ENCODE data around the gene YDJC. TPM values are rescaled to one million over a fixed set of nuclear protein-coding genes. Genes with fewer than 3 reads are reported as not detected.
"Not testable (repeated sequence)": the region's sequence is repeated elsewhere in the genome, so short reads cannot be mapped to it uniquely, and the experiment has no call there.

YDJC gene
- total RNA-seq, 5 donors from 2014 or later (not counting 1 experiment from before 2014, with no cell fraction given): 28.3 to 69.2 (median 62.2) TPM

DNA sequence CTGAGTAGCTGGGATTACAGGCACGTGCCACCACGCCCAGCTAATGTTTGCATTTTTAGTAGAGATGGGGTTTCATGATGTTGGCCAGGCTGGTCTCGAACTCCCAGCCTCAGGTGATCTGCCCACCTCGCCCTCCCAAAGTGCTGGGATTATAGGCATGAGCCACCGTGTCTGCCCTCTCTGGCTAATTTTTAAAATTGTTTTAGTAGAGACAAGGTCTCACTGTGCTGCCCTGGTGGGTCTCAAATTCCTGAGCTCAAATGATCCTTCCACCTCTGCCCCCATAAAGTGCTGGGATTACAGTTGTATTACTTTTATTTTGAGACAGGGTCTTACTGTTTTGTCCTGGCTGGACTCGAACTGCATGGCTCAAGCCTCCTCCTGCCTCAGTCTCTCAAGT, 15.7 kb upstream of the YDJC start:
- peaks cover 21% of the 10 kb centered on the region for H3K36me3 Mint-ChIP-seq
- H3K27me3 Mint-ChIP-seq; H3K4me3 Mint-ChIP-seq; H3K27ac ChIP-seq (ENCODE audit: low read length); H3K27ac Mint-ChIP-seq; POLR2A ChIA-PET; DNase-seq; H3K27me3 ChIP-seq (replicated peaks in 1 of 2; ENCODE audit: control insufficient read depth in 2 of 2, extremely low read depth in 1 of 2, insufficient read depth in 2 of 2, low read length in 1 of 2); H3K9me3 ChIP-seq; H3K9me3 Mint-ChIP-seq; H3K4me3 ChIP-seq (ENCODE audit: control insufficient read depth in 1 of 2, extremely low read depth in 1 of 2, low read length in 1 of 2); ATAC-seq (replicated peaks in 1 of 4): not testable (repeated sequence)
- peaks cover 7 to 37% of the 10 kb centered on the region in 2 experiments for H3K4me1 ChIP-seq (ENCODE audit: control insufficient read depth in 1 of 2, extremely low read depth in 1 of 2, insufficient read depth in 2 of 2, low read length in 2 of 2)
- 100% methylated on average over 2 of the region's 6 CpGs for WGBS (ENCODE audit: insufficient coverage)
- CTCF ChIA-PET: interaction anchor here (0.7 to 5.3 kb wide), 4 partner anchors 13 to 643 kb away, joined by 3 to 37 read pairs (median 5); partner anchors contain the start of genes CCDC116 (in 1 of the 2), THAP7 (in 1 of the 2) and YDJC (in 1 of the 2)
- peaks cover 0 to 16% of the 10 kb centered on the region in 2 donors for H3K36me3 ChIP-seq (ENCODE audit: control insufficient read depth in 2 of 2, extremely low read depth in 1 of 2, insufficient read depth in 1 of 2, low read length in 1 of 2)
- H3K4me1 Mint-ChIP-seq: peaks cover 31 to 35% (median 33%) of the 10 kb centered on the region in 3 donors

DNA sequence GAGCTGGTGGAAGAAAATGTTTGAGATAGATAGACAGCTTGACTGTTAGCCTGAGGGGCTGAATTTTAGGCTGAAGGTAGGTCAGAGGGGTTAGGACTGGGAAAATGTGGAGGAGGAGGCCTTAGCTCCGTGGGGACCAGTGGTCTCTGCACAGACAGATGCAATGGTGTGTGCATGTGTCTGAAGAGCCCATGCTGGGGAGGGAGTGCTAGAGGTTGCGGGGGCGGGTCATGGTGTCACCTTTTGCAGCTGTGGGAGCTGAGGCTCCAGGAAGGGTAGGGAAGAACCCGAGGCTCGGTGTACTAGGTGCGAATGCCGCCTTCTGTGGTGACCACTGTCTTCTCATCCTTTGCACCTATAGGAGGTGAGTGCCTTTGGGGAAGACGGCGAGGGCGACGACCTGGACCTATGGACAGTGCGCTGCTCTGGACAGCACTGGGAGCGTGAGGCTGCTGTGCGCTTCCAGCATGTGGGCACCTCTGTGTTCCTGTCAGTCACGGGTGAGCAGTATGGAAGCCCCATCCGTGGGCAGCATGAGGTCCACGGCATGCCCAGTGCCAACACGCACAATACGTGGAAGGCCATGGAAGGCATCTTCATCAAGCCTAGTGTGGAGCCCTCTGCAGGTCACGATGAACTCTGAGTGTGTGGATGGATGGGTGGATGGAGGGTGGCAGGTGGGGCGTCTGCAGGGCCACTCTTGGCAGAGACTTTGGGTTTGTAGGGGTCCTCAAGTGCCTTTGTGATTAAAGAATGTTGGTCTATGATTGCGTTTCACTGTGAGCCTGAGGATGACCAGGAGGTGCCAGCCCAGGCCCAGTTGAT, 13.9 kb upstream of the YDJC start:
- H3K27ac Mint-ChIP-seq: peak overlapping the region; percentile 74 to 90
- peaks cover 0 to 14% of the 10 kb centered on the region in 2 donors for H3K36me3 ChIP-seq (ENCODE audit: control insufficient read depth in 2 of 2, extremely low read depth in 1 of 2, insufficient read depth in 1 of 2, low read length in 1 of 2)
- H3K4me1 Mint-ChIP-seq: peaks cover 28 to 35% (median 33%) of the 10 kb centered on the region in 3 donors
- peaks cover 7 to 37% of the 10 kb centered on the region in 2 experiments for H3K4me1 ChIP-seq (ENCODE audit: control insufficient read depth in 1 of 2, extremely low read depth in 1 of 2, insufficient read depth in 2 of 2, low read length in 2 of 2)
- H3K36me3 Mint-ChIP-seq: peaks cover 16% of the 10 kb centered on the region
- peaks cover 0 to 5% of the 10 kb centered on the region in 2 experiments for H3K27me3 ChIP-seq (replicated peaks in 1 of 2; ENCODE audit: control insufficient read depth in 2 of 2, extremely low read depth in 1 of 2, insufficient read depth in 2 of 2, low read length in 1 of 2)
- peak overlapping the region in 1 of 2 donors; percentile 56 for H3K4me3 ChIP-seq (ENCODE audit: control insufficient read depth in 1 of 2, extremely low read depth in 1 of 2, low read length in 1 of 2)
- no peaks in the 10 kb centered on the region for H3K9me3 Mint-ChIP-seq
- ATAC-seq (replicated peaks in 1 of 4) (no peak), DNase-seq (no peak)
- H3K27ac ChIP-seq (ENCODE audit: low read length): no peak overlapping the region
- POLR2A ChIA-PET: interaction anchor here (0.6 kb wide), 3 partner anchors 27 to 543 kb away, joined by 3 to 5 read pairs (median 3); no protein-coding TSS in a partner anchor
- CTCF ChIA-PET: interaction anchor here (0.7 to 4.3 kb wide), 4 partner anchors 12 to 15 kb away, joined by 5 to 51 read pairs (median 20); partner anchors contain the start of genes CCDC116 (in 1 of the 2) and YDJC (in 1 of the 2)
- H3K9me3 ChIP-seq: no peaks in the 10 kb centered on the region
- no peaks in the 10 kb centered on the region for H3K27me3 Mint-ChIP-seq
- 92% methylated on average over 17 of the region's 22 CpGs for WGBS (ENCODE audit: insufficient coverage)
- peak overlapping the region; percentile 77 to 88 (median 83) for H3K4me3 Mint-ChIP-seq

- no peaks in the 10 kb centered on the region for H3K9me3 ChIP-seq
- no peak for ATAC-seq (replicated peaks in 1 of 4)
- peaks cover 0 to 5% of the 10 kb centered on the region in 2 experiments for H3K27me3 ChIP-seq (replicated peaks in 1 of 2; ENCODE audit: control insufficient read depth in 2 of 2, extremely low read depth in 1 of 2, insufficient read depth in 2 of 2, low read length in 1 of 2)
- peak overlapping the region; percentile 77 to 88 (median 83) for H3K4me3 Mint-ChIP-seq
- peak overlapping the region; percentile 56 to 87 for H3K4me3 ChIP-seq (ENCODE audit: control insufficient read depth in 1 of 2, extremely low read depth in 1 of 2, low read length in 1 of 2)
- no peaks in the 10 kb centered on the region for H3K9me3 Mint-ChIP-seq
- H3K4me1 ChIP-seq (ENCODE audit: control insufficient read depth in 1 of 2, extremely low read depth in 1 of 2, insufficient read depth in 2 of 2, low read length in 2 of 2): peaks cover 7 to 37% of the 10 kb centered on the region in 2 experiments
- peak overlapping the region; percentile 74 to 90 for H3K27ac Mint-ChIP-seq
- H3K27ac ChIP-seq (ENCODE audit: low read length): peak overlapping the region; percentile 52
- peaks cover 15% of the 10 kb centered on the region for H3K36me3 Mint-ChIP-seq
- CTCF ChIA-PET: interaction anchor here (0.9 to 4.3 kb wide), 5 partner anchors 11 to 21 kb away, joined by 4 to 51 read pairs (median 8); partner anchors contain the start of genes CCDC116 (in 1 of the 2) and YDJC (in 1 of the 2)
- H3K27me3 Mint-ChIP-seq: no peaks in the 10 kb centered on the region
- H3K4me1 Mint-ChIP-seq: peaks cover 28 to 35% (median 33%) of the 10 kb centered on the region in 3 donors
- H3K36me3 ChIP-seq (ENCODE audit: control insufficient read depth in 2 of 2, extremely low read depth in 1 of 2, insufficient read depth in 1 of 2, low read length in 1 of 2): peaks cover 0 to 13% of the 10 kb centered on the region in 2 donors
- POLR2A ChIA-PET: interaction anchor here (0.5 to 1.9 kb wide), 5 partner anchors 13 to 542 kb away, joined by 3 to 9 read pairs (median 4); partner anchors contain the start of gene YDJC (in 1 of the 2)
- under 1% methylated on average over 56 of the region's 56 CpGs for WGBS (ENCODE audit: insufficient coverage)
- DNase-seq: peak in 30 of 35 experiments; percentile 23 to 72 (median 44)
These were observed 13.0 kb upstream of the YDJC start for GRCh38 chr22:21642584-21643448.

DNA sequence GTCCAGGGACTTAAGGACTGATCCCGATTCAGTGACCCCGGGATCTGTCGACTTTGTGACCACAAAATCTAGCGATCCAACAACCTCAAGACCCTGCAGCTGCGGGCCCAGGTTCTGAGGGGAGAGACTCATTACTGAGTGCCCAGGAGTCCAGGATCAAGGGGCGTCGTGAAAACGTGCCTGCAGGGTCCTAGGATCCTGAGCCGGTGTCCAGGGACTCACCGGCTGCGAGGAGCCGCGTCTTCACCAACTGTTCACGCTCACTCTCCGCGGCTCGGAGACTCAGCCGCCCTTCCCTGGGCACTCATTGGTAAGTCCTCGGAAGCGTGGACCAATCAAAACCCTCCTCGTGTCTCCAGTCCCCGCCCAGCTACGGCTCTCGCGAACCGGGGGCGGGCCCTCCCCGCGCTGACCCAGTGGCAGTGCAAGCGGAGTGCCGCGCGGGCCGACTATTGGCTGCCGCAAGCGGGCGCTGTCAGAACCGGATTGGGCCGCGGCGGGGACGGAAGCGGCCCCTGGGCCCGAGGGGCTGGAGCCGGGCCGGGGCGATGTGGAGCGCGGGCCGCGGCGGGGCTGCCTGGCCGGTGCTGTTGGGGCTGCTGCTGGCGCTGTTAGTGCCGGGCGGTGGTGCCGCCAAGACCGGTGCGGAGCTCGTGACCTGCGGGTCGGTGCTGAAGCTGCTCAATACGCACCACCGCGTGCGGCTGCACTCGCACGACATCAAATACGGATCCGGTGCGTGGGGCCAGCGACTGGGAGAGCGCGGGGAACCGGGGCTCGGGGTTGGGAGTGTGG, 12.2 kb upstream of the YDJC start, which contains the start of gene SDF2L1:
Gene SDF2L1 (plus strand): TSS at position 514 of the 795 bp plus-strand sequence. CDS start 35 bp downstream, at position 549.
- under 1% methylated on average over 74 of the region's 76 CpGs for WGBS (ENCODE audit: insufficient coverage)

DNA sequence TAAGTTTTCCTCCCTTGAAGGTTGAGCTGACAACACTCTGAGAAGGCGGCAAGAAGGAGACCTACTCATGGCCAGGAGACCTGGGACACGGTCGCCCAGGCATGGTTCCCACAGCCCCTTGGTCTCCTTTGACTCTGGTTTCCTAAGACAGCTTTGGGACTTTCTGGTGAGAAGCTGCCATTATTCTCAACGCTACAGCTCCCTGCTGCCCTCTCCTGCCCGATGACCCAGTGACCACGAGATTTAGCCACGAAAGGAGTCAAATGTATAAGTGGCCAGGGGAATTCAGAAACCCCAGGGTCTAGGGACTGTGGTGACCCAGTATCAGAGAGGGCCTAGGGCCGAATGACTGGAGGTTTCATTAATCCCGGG, 11.6 kb upstream of the YDJC start:
- H3K4me3 ChIP-seq (ENCODE audit: control insufficient read depth in 1 of 2, extremely low read depth in 1 of 2, low read length in 1 of 2): peak overlapping the region; percentile 29 to 46
- peaks cover 7 to 28% of the 10 kb centered on the region in 2 experiments for H3K4me1 ChIP-seq (ENCODE audit: control insufficient read depth in 1 of 2, extremely low read depth in 1 of 2, insufficient read depth in 2 of 2, low read length in 2 of 2)
- peak overlapping the region; percentile 77 to 88 (median 83) for H3K4me3 Mint-ChIP-seq
- H3K36me3 Mint-ChIP-seq: peaks cover 9% of the 10 kb centered on the region
- ChIA-PET POLR2A (interaction anchor here in 1 of 2 donors (1.9 kb wide), 1 partner anchor 12 kb away, joined by 9 read pairs; the partner anchor contains the start of gene YDJC), CTCF (interaction anchor here in 1 of 2 donors (0.7 to 4.3 kb wide), 4 partner anchors 8 to 12 kb away, joined by 3 to 51 read pairs (median 20); partner anchors contain the start of genes CCDC116 and YDJC)
- peaks cover 0 to 5% of the 10 kb centered on the region in 2 experiments for H3K27me3 ChIP-seq (replicated peaks in 1 of 2; ENCODE audit: control insufficient read depth in 2 of 2, extremely low read depth in 1 of 2, insufficient read depth in 2 of 2, low read length in 1 of 2)
- WGBS (ENCODE audit: insufficient coverage): 24% methylated on average over 7 of the region's 9 CpGs
- DNase-seq (no peak), ATAC-seq (replicated peaks in 1 of 4) (no peak)
- H3K4me1 Mint-ChIP-seq: peaks cover 23 to 28% (median 26%) of the 10 kb centered on the region in 3 donors
- H3K27ac Mint-ChIP-seq: peak overlapping the region in 1 of 2 donors; percentile 90
- no peaks in the 10 kb centered on the region for H3K9me3 Mint-ChIP-seq
- H3K27me3 Mint-ChIP-seq: no peaks in the 10 kb centered on the region
- H3K36me3 ChIP-seq (ENCODE audit: control insufficient read depth in 2 of 2, extremely low read depth in 1 of 2, insufficient read depth in 1 of 2, low read length in 1 of 2): peaks cover 0 to 11% of the 10 kb centered on the region in 2 donors
- H3K27ac ChIP-seq (ENCODE audit: low read length): peak overlapping the region; percentile 51
- no peaks in the 10 kb centered on the region for H3K9me3 ChIP-seq

More for the DNA sequence above, 12.2 kb upstream of the YDJC start, which contains the start of gene SDF2L1:
- H3K36me3 Mint-ChIP-seq: peaks cover 15% of the 10 kb centered on the region
- peak; percentile 96 to 99 (median 97) for DNase-seq
- H3K36me3 ChIP-seq (ENCODE audit: control insufficient read depth in 2 of 2, extremely low read depth in 1 of 2, insufficient read depth in 1 of 2, low read length in 1 of 2): peaks cover 0 to 13% of the 10 kb centered on the region in 2 donors
- no peaks in the 10 kb centered on the region for H3K9me3 ChIP-seq
- H3K27me3 Mint-ChIP-seq: no peaks in the 10 kb centered on the region
- peak within 1 kb of the TSS; percentile 77 to 88 (median 83) for H3K4me3 Mint-ChIP-seq
- peak within 1 kb of the TSS; percentile 56 to 87 for H3K4me3 ChIP-seq (ENCODE audit: control insufficient read depth in 1 of 2, extremely low read depth in 1 of 2, low read length in 1 of 2)
- ChIA-PET CTCF (interaction anchor here (0.6 to 4.3 kb wide), 8 partner anchors 8 to 69 kb away, joined by 3 to 51 read pairs (median 6); partner anchors contain the start of genes CCDC116 (in 1 of the 2) and YDJC (in 1 of the 2)), POLR2A (interaction anchor here in 1 of 2 donors (0.6 to 1.9 kb wide), 2 partner anchors 13 to 22 kb away, joined by 4 to 9 read pairs; partner anchors contain the start of gene YDJC)
- H3K27ac Mint-ChIP-seq: peak within 1 kb of the TSS; percentile 74 to 90
- ATAC-seq (replicated peaks in 1 of 4): peak; percentile 96 to 98 (median 96)
- H3K9me3 Mint-ChIP-seq: no peaks in the 10 kb centered on the region
- H3K27ac ChIP-seq (ENCODE audit: low read length): peak within 1 kb of the TSS; percentile 52
- H3K4me1 Mint-ChIP-seq: peaks cover 28 to 34% (median 32%) of the 10 kb centered on the region in 3 donors
- H3K27me3 ChIP-seq (replicated peaks in 1 of 2; ENCODE audit: control insufficient read depth in 2 of 2, extremely low read depth in 1 of 2, insufficient read depth in 2 of 2, low read length in 1 of 2): peaks cover 0 to 5% of the 10 kb centered on the region in 2 experiments
- H3K4me1 ChIP-seq (ENCODE audit: control insufficient read depth in 1 of 2, extremely low read depth in 1 of 2, insufficient read depth in 2 of 2, low read length in 2 of 2): peaks cover 7 to 34% of the 10 kb centered on the region in 2 experiments
